Breast epithelium (tissue), 4 donors: ENCODE results near the gene FAH. TPM values are rescaled to one million over a fixed set of nuclear protein-coding genes. Genes with fewer than 3 reads are reported as not detected.

Experiments used
- DNase-seq, 2 donors: peaks; one replicate each; pipeline ENCODE4 v3.0.0-alpha.2; 2019; ENCODE audit warnings: low spot score in 2 of 2
- H3K27ac ChIP-seq, 2 donors: fragments of 200-600 bp; sonication (generic) in 1 of 2; one replicate each; pipeline ENCODE4 v1.5.1; 2016 to 2019; ENCODE audit warnings: mild to moderate bottlenecking in 1 of 2
- H3K27me3 ChIP-seq, 2 donors: fragments of 200-600 bp; sonication (generic) in 1 of 2; one replicate each; pipeline versions ENCODE4 v1.5.1 to v1.6.0; 2017 to 2019; ENCODE audit warnings: control low read depth in 1 of 2, mild to moderate bottlenecking in 1 of 2
- H3K36me3 ChIP-seq: fragments of 200-600 bp; one replicate; pipeline ENCODE4 v1.5.1; 2019
- H3K4me1 ChIP-seq, 2 donors: fragments of 200-600 bp; sonication (generic); one replicate each; pipeline ENCODE4 v1.5.1; 2016 to 2019; ENCODE audit warnings: control low read depth in 1 of 2
- H3K4me3 ChIP-seq, 3 donors: fragments of 200-600 bp; sonication (generic); 1 replicate in 2 of 3; 2 replicates in 1 of 3; pipeline ENCODE4 v1.5.1; 2016 to 2019; ENCODE audit warnings: mild to moderate bottlenecking in 3 of 3, moderate library complexity in 2 of 3
- H3K9me3 ChIP-seq, 2 donors: fragments of 200-600 bp; sonication (generic) in 1 of 2; one replicate each; pipeline ENCODE4 v1.5.1; 2016 to 2019; ENCODE audit warnings: control low read depth in 1 of 2
- POLR2A ChIP-seq: fragments of 450-650 bp; IDR thresholded peaks from one replicate; pipeline ENCODE4 v1.6.1; 2016; ENCODE audit warnings: antibody characterized with exemption, mild to moderate bottlenecking, moderate library complexity
- POLR2AphosphoS5 ChIP-seq, 3 donors: sonication (generic); formaldehyde crosslinking; IDR thresholded peaks; one replicate each; pipeline ENCODE4 v1.6.1; 2017; ENCODE audit warnings: antibody characterized with exemption in 3 of 3
- intact Hi-C: fragments of 100-400 bp; cut with DNase I; formaldehyde crosslinking; loops from one replicate; pipeline ENCODE4 v1.15.1; 2023; ENCODE audit warnings: low total_unique reads
- total RNA-seq, 3 donors: library from RNA; depleted of rRNA; stranded (reverse); fragments of >200 nt; gene quantifications; one replicate each; pipeline ENCODE4 v1.1.0, GENCODE V29; 2016
- TF ChIP-seq, protein P1 (sequence below), 3 donors: fragments of 450-650 bp; IDR thresholded peaks; one replicate each; pipeline ENCODE4 v1.5.1; 2016 to 2017; ENCODE audit warnings: antibody characterized with exemption in 3 of 3, mild to moderate bottlenecking in 3 of 3, moderate library complexity in 3 of 3

Gene FAH
- total RNA-seq, 3 donors from 2014 or later = 48.8 to 164 (median 50.9) TPM

DNA sequence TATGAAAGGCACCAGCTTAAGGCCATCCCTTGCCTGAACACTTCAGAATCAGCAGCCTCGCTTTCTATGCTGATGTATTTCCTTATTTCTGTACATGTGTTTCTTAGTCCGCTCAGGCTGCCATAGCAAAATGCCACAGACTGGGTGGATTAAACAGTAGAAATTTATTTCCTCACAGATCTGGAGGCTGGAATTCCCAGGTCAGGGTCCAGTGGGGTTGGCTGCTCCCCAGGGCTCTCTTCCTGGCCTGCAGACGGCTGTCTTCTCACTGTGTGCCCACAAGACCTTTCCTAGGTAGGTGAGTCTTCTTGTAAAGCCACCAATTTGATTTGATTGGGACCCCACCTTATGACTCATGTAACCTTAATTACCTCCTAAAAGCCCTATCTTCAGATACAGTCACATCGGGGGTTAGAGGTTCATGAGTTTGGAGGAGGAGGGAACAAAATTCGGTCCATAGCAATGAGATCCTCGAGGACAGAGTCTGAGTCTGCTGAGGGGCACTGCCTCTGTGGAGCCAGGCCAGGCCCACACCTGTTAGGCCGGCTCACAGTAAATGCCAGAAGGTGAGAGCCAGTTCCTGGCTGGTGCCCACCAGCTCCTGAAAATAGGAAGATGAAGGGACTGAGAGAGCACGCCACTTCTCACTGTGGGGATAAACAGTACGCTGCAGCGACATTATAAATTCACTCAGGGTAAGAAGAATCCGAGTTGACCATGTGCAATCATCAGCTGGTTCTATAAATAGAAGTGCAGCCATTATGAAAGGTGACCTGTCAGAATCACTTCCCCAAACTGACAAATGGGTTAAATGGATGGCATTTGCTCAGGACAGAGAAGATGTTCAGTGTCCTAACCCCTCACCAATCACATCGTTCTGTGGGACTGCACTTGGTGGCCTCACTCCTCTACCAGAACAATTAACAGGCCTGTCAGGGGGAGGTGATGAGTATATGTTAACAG, 58.1 kb downstream of the FAH start:
- DNase-seq = no peak
- Histone ChIP-seq H3K4me3 (no peak overlapping the region), H3K4me1 (no peaks in the 10 kb centered on the region), H3K9me3 (no peaks in the 10 kb centered on the region), H3K36me3 (no peaks in the 10 kb centered on the region), H3K27me3 (no peaks in the 10 kb centered on the region), H3K27ac (no peak overlapping the region)
- TF ChIP-seq POLR2AphosphoS5 (IDR thresholded peaks at IDR 0.05) (no peak), POLR2A (no peak)
- TF ChIP-seq, protein P1, sequence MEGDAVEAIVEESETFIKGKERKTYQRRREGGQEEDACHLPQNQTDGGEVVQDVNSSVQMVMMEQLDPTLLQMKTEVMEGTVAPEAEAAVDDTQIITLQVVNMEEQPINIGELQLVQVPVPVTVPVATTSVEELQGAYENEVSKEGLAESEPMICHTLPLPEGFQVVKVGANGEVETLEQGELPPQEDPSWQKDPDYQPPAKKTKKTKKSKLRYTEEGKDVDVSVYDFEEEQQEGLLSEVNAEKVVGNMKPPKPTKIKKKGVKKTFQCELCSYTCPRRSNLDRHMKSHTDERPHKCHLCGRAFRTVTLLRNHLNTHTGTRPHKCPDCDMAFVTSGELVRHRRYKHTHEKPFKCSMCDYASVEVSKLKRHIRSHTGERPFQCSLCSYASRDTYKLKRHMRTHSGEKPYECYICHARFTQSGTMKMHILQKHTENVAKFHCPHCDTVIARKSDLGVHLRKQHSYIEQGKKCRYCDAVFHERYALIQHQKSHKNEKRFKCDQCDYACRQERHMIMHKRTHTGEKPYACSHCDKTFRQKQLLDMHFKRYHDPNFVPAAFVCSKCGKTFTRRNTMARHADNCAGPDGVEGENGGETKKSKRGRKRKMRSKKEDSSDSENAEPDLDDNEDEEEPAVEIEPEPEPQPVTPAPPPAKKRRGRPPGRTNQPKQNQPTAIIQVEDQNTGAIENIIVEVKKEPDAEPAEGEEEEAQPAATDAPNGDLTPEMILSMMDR (IDR thresholded peaks at IDR 0.05) = no peak
- intact Hi-C loops = no loop called here

DNA sequence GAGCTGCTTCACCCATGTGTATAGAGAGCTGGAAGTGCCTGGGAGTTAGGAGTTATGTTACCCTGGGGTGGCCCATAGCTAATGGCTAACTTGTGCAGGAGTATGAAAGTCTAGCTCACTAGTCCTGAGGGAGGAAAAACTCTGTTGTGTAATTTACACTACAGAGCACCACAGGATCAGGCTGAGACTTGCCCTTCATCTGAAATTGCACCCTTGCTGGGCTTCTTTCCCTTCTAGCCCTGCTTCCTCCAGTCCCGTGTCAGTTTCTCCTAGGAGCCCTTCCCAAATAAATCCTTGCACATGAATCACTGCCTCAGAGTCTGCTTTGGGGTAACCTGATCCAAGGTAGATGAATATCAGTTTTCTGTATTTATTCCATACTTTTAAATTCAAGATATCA, 59.2 kb downstream of the FAH start:
- H3K4me3 ChIP-seq = no peak overlapping the region
- DNase-seq = no peak
- H3K4me1 ChIP-seq = no peaks in the 10 kb centered on the region
- H3K27me3 ChIP-seq = no peaks in the 10 kb centered on the region
- H3K9me3 ChIP-seq = no peaks in the 10 kb centered on the region
- no peak overlapping the region for H3K27ac ChIP-seq
- TF ChIP-seq, protein P1 (IDR thresholded peaks at IDR 0.05) = no peak
- no peak for TF ChIP-seq POLR2A
- no peaks in the 10 kb centered on the region for H3K36me3 ChIP-seq
- intact Hi-C loops = no loop called here

DNA sequence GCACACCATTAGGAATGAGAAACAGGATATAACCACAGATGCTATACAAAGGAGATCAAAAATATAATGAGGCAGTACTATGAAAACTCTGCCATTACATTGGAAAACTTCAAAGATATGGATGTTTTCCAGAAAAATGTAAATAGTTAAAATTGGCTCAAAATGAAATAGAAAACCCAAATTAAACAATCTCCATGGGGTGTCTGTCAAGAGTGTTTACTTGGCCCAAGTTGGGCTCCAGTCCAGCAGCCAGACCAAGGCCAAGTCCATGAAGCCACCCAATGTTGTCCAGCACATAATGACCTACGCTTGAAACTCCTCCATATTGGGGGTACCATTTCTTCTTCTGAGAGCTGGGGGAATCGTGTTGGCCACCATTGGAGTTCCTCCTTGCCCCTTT, 62.1 kb downstream of the FAH start:
- DNase-seq = no peak
- Histone ChIP-seq H3K4me3 (no peak overlapping the region), H3K36me3 (no peaks in the 10 kb centered on the region), H3K4me1 (no peaks in the 10 kb centered on the region), H3K9me3 (no peaks in the 10 kb centered on the region), H3K27me3 (no peaks in the 10 kb centered on the region), H3K27ac (no peak overlapping the region)
- intact Hi-C loops = no loop called here
- TF ChIP-seq POLR2A (no peak), POLR2AphosphoS5 (IDR thresholded peaks at IDR 0.05) (no peak)
- TF ChIP-seq, protein P1 (IDR thresholded peaks at IDR 0.05) = no peak

DNA sequence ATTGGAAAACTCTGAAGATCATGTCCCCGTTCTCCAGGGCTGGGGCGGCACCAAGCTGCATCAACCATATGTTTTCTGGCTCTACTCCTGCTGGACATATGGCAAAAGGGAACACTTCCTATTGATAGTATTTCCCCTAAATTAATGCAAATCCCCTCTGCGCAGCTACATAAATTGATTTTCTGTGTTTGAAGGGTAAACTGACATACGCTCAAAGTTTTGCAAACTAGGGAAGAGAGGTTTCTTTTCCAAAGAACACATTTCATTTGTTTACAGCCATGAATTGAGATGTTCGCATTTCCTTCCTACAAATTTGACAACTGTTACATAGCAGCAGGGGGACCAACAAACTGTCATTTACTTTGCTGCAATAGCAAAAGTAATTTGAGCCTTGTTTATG, 63.3 kb downstream of the FAH start:
- no peak overlapping the region for H3K27ac ChIP-seq
- no peaks in the 10 kb centered on the region for H3K36me3 ChIP-seq
- H3K4me1 ChIP-seq = no peaks in the 10 kb centered on the region
- intact Hi-C loops = no loop called here
- H3K4me3 ChIP-seq = no peak overlapping the region
- H3K9me3 ChIP-seq = no peaks in the 10 kb centered on the region
- TF ChIP-seq POLR2AphosphoS5 (IDR thresholded peaks at IDR 0.05) = no peak
- TF ChIP-seq, protein P1 (IDR thresholded peaks at IDR 0.05) = no peak
- TF ChIP-seq POLR2A = no peak
- no peak for DNase-seq
- no peaks in the 10 kb centered on the region for H3K27me3 ChIP-seq

DNA sequence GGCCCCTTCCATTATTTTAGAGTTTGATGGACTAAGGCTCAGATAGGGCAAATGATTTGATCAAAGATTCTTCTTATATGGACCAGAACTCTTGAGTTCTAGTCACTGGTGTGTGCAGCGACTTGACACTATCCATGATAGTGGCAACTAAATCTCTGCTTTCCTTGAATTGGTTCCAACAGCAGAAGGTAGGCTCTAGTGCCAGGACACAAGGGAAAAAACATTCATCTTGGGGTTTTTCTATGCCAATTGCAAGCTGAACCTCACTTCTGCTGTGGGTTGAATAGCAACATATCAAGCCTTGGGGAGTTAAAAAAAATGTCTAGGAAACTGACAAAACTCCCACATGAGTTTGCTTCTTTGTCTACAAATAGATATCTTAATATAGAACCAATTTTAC, 64.1 kb downstream of the FAH start:
- intact Hi-C loops = no loop called here
- Histone ChIP-seq H3K4me1 (no peaks in the 10 kb centered on the region), H3K27me3 (no peaks in the 10 kb centered on the region), H3K27ac (no peak overlapping the region), H3K36me3 (no peaks in the 10 kb centered on the region), H3K4me3 (no peak overlapping the region), H3K9me3 (no peaks in the 10 kb centered on the region)
- no peak for DNase-seq
- no peak for TF ChIP-seq POLR2A
